ENCODE measurements around the gene CPNE5.

DNA sequence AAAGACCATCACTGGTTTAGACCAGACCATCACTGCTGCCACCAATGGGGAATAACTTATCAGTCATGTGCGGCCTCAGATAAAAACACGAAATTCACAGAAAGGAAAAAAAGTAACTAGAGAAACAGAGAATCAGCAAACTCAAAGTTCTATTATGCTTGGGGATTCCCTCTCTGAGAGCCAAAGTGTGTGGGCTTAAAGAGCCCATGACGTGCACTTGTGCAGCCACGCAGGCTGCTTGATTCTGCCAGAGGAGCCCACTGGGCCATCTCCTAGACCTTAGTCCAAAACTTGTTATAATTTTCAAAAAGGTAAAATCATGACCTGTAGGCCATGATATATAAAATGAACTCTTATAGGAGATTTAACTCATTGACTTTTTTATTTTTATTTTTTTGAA is 126.4 kb downstream of the CPNE5 start:
- TF ChIP-seq CTCF (optimal IDR thresholded peaks at IDR 0.05 in 1 of 3, IDR thresholded peaks at IDR 0.05 in 1 of 3, conservative IDR thresholded peaks at IDR 0.05 in 1 of 3; ENCODE audit: extremely low read depth in 1 of 3, insufficient read depth in 2 of 3, low read length in 3 of 3) (no peak), EZH2 (IDR thresholded peaks at IDR 0.05; ENCODE audit: low read length) (no peak)

All from keratinocyte (primary cell).